Measurements from ENCODE around the gene FANCL. TPM values are rescaled to one million over a fixed set of nuclear protein-coding genes. Genes with fewer than 3 reads are reported as not detected.
"Not testable (repeated sequence)": the region's sequence is repeated elsewhere in the genome, so short reads cannot be mapped to it uniquely, and the experiment has no call there.

FANCL gene
- total RNA-seq, 1 donor from 2014 or later: 11.4 TPM

GRCh38 chr2:58157754-58158153, 83.4 kb downstream of the FANCL start:
- intact Hi-C loops (cut with DNase I): no loop called here
- no peak for DNase-seq (ENCODE audit: low spot score)

GRCh38 chr2:58156780-58157179, 84.3 kb downstream of the FANCL start:
- no peak for DNase-seq (ENCODE audit: low spot score)
- intact Hi-C loops (cut with DNase I): no loop called here

- intact Hi-C loops (cut with DNase I): no loop called here
- no peak for DNase-seq (ENCODE audit: low spot score)
Observed at GRCh38 chr2:58155160-58155778, 85.9 kb downstream of the FANCL start.

GRCh38 chr2:58146707-58147106, 94.4 kb downstream of the FANCL start:
- DNase-seq (ENCODE audit: low spot score): no peak
- intact Hi-C loops (cut with DNase I): no loop called here

GRCh38 chr2:58145769-58146168, 95.4 kb downstream of the FANCL start:
- DNase-seq (ENCODE audit: low spot score); intact Hi-C loops (cut with DNase I): not testable (repeated sequence)

GRCh38 chr2:58140508-58141072, 100.5 kb downstream of the FANCL start:
- intact Hi-C loops (cut with DNase I): no loop called here
- DNase-seq (ENCODE audit: low spot score): no peak

- intact Hi-C loops (cut with DNase I): no loop called here
Observed at GRCh38 chr2:58138396-58139030, 102.6 kb downstream of the FANCL start.

GRCh38 chr2:58137856-58138255, 103.3 kb downstream of the FANCL start:
- intact Hi-C loops (cut with DNase I): no loop called here
- no peak for DNase-seq (ENCODE audit: low spot score)

More at GRCh38 chr2:58138396-58139030, 102.6 kb downstream of the FANCL start:
- no peak for DNase-seq (ENCODE audit: low spot score)

- intact Hi-C loops (cut with DNase I): no loop called here
- no peak for DNase-seq (ENCODE audit: low spot score)
Observed at GRCh38 chr2:58137221-58137620, 103.9 kb downstream of the FANCL start.

GRCh38 chr2:58135861-58136260, 105.3 kb downstream of the FANCL start:
- intact Hi-C loops (cut with DNase I): no loop called here
- DNase-seq (ENCODE audit: low spot score): no peak

- DNase-seq (ENCODE audit: low spot score): no peak
- intact Hi-C loops (cut with DNase I): no loop called here
Observed at GRCh38 chr2:58133395-58133794, 107.7 kb downstream of the FANCL start.

GRCh38 chr2:58131191-58132011, 109.7 kb downstream of the FANCL start:
- intact Hi-C loops (cut with DNase I): no loop called here
- DNase-seq (ENCODE audit: low spot score): no peak

- intact Hi-C loops (cut with DNase I): no loop called here
- no peak for DNase-seq (ENCODE audit: low spot score)
Observed at GRCh38 chr2:58130238-58130637, 110.9 kb downstream of the FANCL start.

- DNase-seq (ENCODE audit: low spot score): no peak
- intact Hi-C loops (cut with DNase I): no loop called here
Observed at GRCh38 chr2:58127111-58127510, 114.0 kb downstream of the FANCL start.

GRCh38 chr2:58122540-58122939, 118.6 kb downstream of the FANCL start:
- no peak for DNase-seq (ENCODE audit: low spot score)
- intact Hi-C loops (cut with DNase I): no loop called here

- intact Hi-C loops (cut with DNase I): no loop called here
- no peak for DNase-seq (ENCODE audit: low spot score)
Observed at GRCh38 chr2:58122040-58122439, 119.1 kb downstream of the FANCL start.

- intact Hi-C loops (cut with DNase I): no loop called here
- DNase-seq (ENCODE audit: low spot score): no peak
Observed at GRCh38 chr2:58120626-58121229, 120.4 kb downstream of the FANCL start.

- intact Hi-C loops (cut with DNase I); DNase-seq (ENCODE audit: low spot score): not testable (repeated sequence)
Observed at GRCh38 chr2:58113563-58113962, 127.6 kb downstream of the FANCL start.

- intact Hi-C loops (cut with DNase I): no loop called here
- DNase-seq (ENCODE audit: low spot score): no peak
Observed at GRCh38 chr2:58110765-58111164, 130.4 kb downstream of the FANCL start.

GRCh38 chr2:58109481-58109880, 131.6 kb downstream of the FANCL start:
- no peak for DNase-seq (ENCODE audit: low spot score)
- intact Hi-C loops (cut with DNase I): no loop called here

Data from cardiac septum (tissue), 1 donor.